OCI-LY3 (cell line): Measurements from ENCODE around the gene KCNN3.

Experiments
- H2AFZ ChIP-seq: fragments of 200-600, 300-600 bp; shearing (Covaris generic); 2 replicates; pipeline ENCODE4 v1.6.0; 2014; ENCODE audit warnings: antibody characterized with exemption, low read depth, low read length
- H3K27ac ChIP-seq: fragments of 200-600, 300-600 bp; sonication (generic); 2 replicates; pipeline ENCODE4 v1.5.1; 2014; ENCODE audit warnings: mild to moderate bottlenecking, low read length, moderate library complexity, mixed read lengths
- H3K27me3 ChIP-seq: fragments of 200-600, 300-600 bp; sonication (generic); 2 replicates; pipeline ENCODE4 v1.6.1; 2014; ENCODE audit warnings: low read depth, low read length, mixed read lengths
- H3K36me3 ChIP-seq: fragments of 200-600, 300-600 bp; sonication (generic); replicated peaks from 2 replicates; pipeline ENCODE3; 2014; ENCODE audit warnings: low read depth, low read length, mixed read lengths
- H3K4me1 ChIP-seq: fragments of 300-600, 200-600 bp; sonication (generic); 2 replicates; pipeline ENCODE4 v1.6.1; 2014; ENCODE audit warnings: low read length, mixed read lengths
- H3K4me2 ChIP-seq: fragments of 200-600, 300-600 bp; sonication (generic); 2 replicates; pipeline ENCODE4 v1.6.1; 2014; ENCODE audit warnings: low read length, mixed read lengths
- H3K4me3 ChIP-seq: fragments of 300-600, 200-600 bp; sonication (generic); 2 replicates; pipeline ENCODE4 v1.5.1; 2014; ENCODE audit warnings: antibody characterized with exemption, mild to moderate bottlenecking, low read length, moderate library complexity
- H3K79me2 ChIP-seq: fragments of 300-600, 200-600 bp; shearing (Covaris generic); 2 replicates; pipeline ENCODE4 v1.6.1; 2014; ENCODE audit warnings: mild to moderate bottlenecking, low read length, mixed read lengths
- H3K9ac ChIP-seq: fragments of 300-600, 200-600 bp; shearing (Covaris generic); 2 replicates; pipeline ENCODE4 v1.6.0; 2014; ENCODE audit warnings: mild to moderate bottlenecking, low read length, moderate library complexity
- H3K9me3 ChIP-seq: fragments of 200-600, 300-600 bp; shearing (Covaris generic); 2 replicates; pipeline ENCODE4 v1.6.1; 2014; ENCODE audit warnings: low read length, mixed read lengths; ENCODE audit not compliant: insufficient read depth
- H4K20me1 ChIP-seq: fragments of 200-600, 300-600 bp; sonication (generic); 2 replicates; pipeline ENCODE4 v1.6.1; 2016; ENCODE audit warnings: low read length, mixed read lengths; ENCODE audit not compliant: insufficient read depth
- CTCF ChIP-seq: fragments of 200-600, 300-600 bp; sonication (generic); IDR thresholded peaks from 2 replicates; pipeline ENCODE4 v1.5.1; 2014; ENCODE audit warnings: antibody characterized with exemption, low read length, low read depth
- EZH2phosphoT487 ChIP-seq: fragments of 200-600 bp; shearing (Covaris generic); IDR thresholded peaks from 2 replicates; pipeline ENCODE4 v1.6.1; 2018; ENCODE audit warnings: antibody characterized with exemption, mixed run types, low read depth

KCNN3 gene

GRCh38 chr1:154876842-154877369 lies 6.8 kb upstream of the KCNN3 start:
- Histone ChIP-seq H3K27me3 (no peaks in the 10 kb centered on the region), H3K9me3 (no peaks in the 10 kb centered on the region), H3K36me3 (no peaks in the 10 kb centered on the region), H3K4me1 (peaks cover 30% of the 10 kb centered on the region), H4K20me1 (no peaks in the 10 kb centered on the region), H3K4me3 (no peak overlapping the region), H2AFZ (no peak overlapping the region), H3K27ac (no peak overlapping the region), H3K79me2 (no peaks in the 10 kb centered on the region), H3K9ac (no peak overlapping the region), H3K4me2 (no peak overlapping the region)
- TF ChIP-seq EZH2phosphoT487 (no peak), CTCF (no peak)

- TF ChIP-seq CTCF = no peak
- TF ChIP-seq EZH2phosphoT487 = no peak
- H3K4me1 ChIP-seq = peaks cover 52% of the 10 kb centered on the region
- H3K9ac ChIP-seq = no peak overlapping the region
- no peak overlapping the region for H2AFZ ChIP-seq
- H3K79me2 ChIP-seq = no peaks in the 10 kb centered on the region
- peak overlapping the region; percentile 69 for H3K4me2 ChIP-seq
- H4K20me1 ChIP-seq = no peaks in the 10 kb centered on the region
- H3K36me3 ChIP-seq = no peaks in the 10 kb centered on the region
- H3K27me3 ChIP-seq = no peaks in the 10 kb centered on the region
- no peaks in the 10 kb centered on the region for H3K9me3 ChIP-seq
- H3K27ac ChIP-seq = no peak overlapping the region; the same call in 1 of the 2 replicates
- peak overlapping the region; percentile 24 for H3K4me3 ChIP-seq
Observed at GRCh38 chr1:154874465-154874864, 4.4 kb upstream of the KCNN3 start.

GRCh38 chr1:154873321-154873950 lies 3.4 kb upstream of the KCNN3 start:
- Histone ChIP-seq H3K9me3 (no peaks in the 10 kb centered on the region), H2AFZ (no peak overlapping the region), H3K9ac (no peak overlapping the region), H3K4me3 (no peak overlapping the region), H4K20me1 (no peaks in the 10 kb centered on the region), H3K4me1 (peaks cover 62% of the 10 kb centered on the region), H3K4me2 (peak overlapping the region; percentile 69; the same call in 1 of the 2 replicates), H3K27ac (no peak overlapping the region), H3K36me3 (no peaks in the 10 kb centered on the region), H3K27me3 (no peaks in the 10 kb centered on the region; the same call in 1 of the 2 replicates), H3K79me2 (no peaks in the 10 kb centered on the region)
- TF ChIP-seq CTCF = no peak
- no peak for TF ChIP-seq EZH2phosphoT487

GRCh38 chr1:154871374-154871773 lies 1.3 kb upstream of the KCNN3 start:
- Histone ChIP-seq H3K27ac (no peak overlapping the region), H3K4me1 (peaks cover 74% of the 10 kb centered on the region), H4K20me1 (no peaks in the 10 kb centered on the region), H3K79me2 (no peaks in the 10 kb centered on the region), H3K4me2 (peak overlapping the region; percentile 95), H3K36me3 (no peaks in the 10 kb centered on the region), H3K9me3 (no peaks in the 10 kb centered on the region), H2AFZ (no peak overlapping the region), H3K9ac (no peak overlapping the region; the same call in 1 of the 2 replicates), H3K4me3 (peak overlapping the region; percentile 77; the same call in 1 of the 2 replicates), H3K27me3 (no peaks in the 10 kb centered on the region; the same call in 1 of the 2 replicates)
- TF ChIP-seq CTCF (no peak), EZH2phosphoT487 (no peak)
